Measurements from ENCODE around the gene C17orf75. TPM values are rescaled to one million over a fixed set of nuclear protein-coding genes. Genes with fewer than 3 reads are reported as not detected.

The C17orf75 gene
- total and polyA plus RNA-seq, 2 of the 4 experiments (the other 2 are of a cell fraction), result 11.5 to 16.1 TPM

Small RNA genes within 50 kb of the gene (microRNA-seq; reads per million reads assigned to microRNA genes)
- not detected for gene MIR632 (ENCODE audit: unreplicated experiment)

Other genes starting within 250 kb of the C17orf75 start
- gene RHOT1, start 199.7 kb downstream of the C17orf75 start, total RNA-seq (2012; rRNA removed), result 27.4 and 40.5 TPM in 2 replicates
- 23.7 and 27.6 TPM in 2 replicates for gene RHOT1, start 199.7 kb downstream of the C17orf75 start, polyA plus RNA-seq (2012; rRNA removed)
- gene RHBDL3, start 76.3 kb downstream of the C17orf75 start, total RNA-seq (2012; rRNA removed), result 0.18 and 0.28 TPM in 2 replicates
- gene RHBDL3, start 76.3 kb downstream of the C17orf75 start, polyA plus RNA-seq (2012; rRNA removed), result 0.09 and 0.11 TPM in 2 replicates
- 207 and 208 TPM in 2 replicates for gene ZNF207, start 8.0 kb upstream of the C17orf75 start, total RNA-seq (2012; rRNA removed)
- 181 and 199 TPM in 2 replicates for gene ZNF207, start 8.0 kb upstream of the C17orf75 start, polyA plus RNA-seq (2012; rRNA removed)
- 68.0 and 85.9 TPM in 2 replicates for gene PSMD11, start 102.3 kb upstream of the C17orf75 start, total RNA-seq (2012; rRNA removed)
- gene PSMD11, start 102.3 kb upstream of the C17orf75 start, polyA plus RNA-seq (2012; rRNA removed), result 63.4 and 64.7 TPM in 2 replicates
- 0.36 and 0.56 TPM in 2 replicates for gene CDK5R1, start 144.8 kb upstream of the C17orf75 start, total RNA-seq (2012; rRNA removed)
- 0.67 and 0.74 TPM in 2 replicates for gene CDK5R1, start 144.8 kb upstream of the C17orf75 start, polyA plus RNA-seq (2012; rRNA removed)